Measurements from ENCODE around the gene RAB33B.

Gene RAB33B

GRCh38 chr4:139509727-139510410 is 55.9 kb downstream of the RAB33B start:
- no peak for DNase-seq

DNA sequence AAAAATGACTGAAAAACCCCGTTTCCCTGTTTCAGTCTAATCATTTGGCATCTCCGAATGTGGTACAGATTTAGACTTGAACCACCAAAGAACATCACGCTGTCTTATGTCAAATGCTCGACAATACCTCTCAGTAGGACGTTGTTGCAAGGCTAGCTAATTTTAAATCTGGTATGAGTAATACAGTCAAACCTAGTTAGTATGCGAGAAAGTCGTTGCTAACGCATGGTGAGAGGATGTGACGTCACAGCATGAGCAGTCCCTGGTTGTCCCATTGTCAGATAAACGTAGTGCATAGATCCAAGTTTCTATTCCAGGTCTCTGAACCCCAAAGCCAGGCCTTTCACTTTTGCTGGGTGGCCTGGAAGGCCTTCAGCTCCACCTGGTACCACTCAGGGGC is 57.4 kb downstream of the RAB33B start:
- DNase-seq = no peak

DNA sequence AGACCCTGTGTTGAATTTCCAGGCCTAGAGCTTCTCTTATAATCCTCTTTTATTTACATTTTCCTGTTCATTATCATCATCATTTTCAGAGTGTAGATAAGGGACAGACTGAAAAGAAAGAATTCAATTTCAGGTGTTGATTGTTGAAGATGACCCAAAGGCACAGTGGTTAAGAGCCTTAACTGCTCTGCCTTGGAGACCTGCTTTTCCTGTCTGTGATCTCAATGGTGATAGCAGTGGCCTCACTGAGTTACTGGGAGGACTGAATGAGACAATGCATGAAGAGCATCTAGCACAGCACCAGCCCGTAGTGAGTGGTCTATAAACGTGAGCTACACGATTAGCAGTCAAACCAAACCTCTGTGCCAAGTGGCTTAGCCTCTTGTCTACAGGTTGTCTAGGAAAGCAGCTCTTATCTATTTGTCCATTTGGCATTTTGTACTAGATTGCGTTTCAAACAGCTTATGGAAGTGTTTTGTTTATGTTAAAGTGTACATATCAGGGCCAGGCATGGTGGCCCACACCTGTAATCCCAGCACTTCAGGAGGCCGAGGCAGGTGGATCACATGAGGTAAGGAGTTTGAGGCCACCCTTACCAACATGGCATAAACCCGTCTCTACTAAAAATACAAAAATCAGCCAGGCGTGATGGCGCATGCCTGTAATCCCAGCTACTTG is 60.6 kb downstream of the RAB33B start:
- DNase-seq = no peak

- DNase-seq = no peak
Observed at GRCh38 chr4:139515531-139515958, 61.6 kb downstream of the RAB33B start.

DNA sequence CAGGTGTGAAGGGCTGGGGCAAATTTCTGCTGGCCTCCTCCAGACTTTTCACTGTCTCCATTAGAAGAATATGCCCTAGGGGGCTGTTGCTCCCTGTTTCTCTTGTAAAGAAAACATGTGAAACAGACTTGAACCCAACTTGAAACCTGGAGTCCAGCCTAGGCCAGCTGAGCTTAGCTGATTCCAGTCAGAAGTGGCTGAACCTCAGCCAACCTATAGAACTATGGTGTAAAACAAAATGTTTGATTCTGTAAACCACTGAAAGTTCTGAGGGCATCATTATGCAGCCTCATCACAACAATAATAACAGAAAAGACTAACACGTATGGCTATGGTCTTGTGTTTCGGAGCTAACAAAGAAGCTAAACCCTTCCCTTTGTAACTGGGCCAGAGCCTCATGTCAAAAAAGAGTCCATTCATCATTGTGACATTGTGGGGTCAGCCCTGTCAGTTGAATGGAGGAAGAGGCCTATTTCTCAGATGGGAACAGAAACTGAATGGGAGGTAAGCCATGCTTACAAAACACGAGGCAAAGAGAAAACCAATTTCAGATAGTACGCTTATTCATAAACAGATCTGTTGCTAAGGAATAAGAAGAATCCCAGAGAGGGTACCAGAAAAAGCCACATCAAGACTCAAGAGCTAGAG is 68.0 kb downstream of the RAB33B start:
- DNase-seq = no peak

DNA sequence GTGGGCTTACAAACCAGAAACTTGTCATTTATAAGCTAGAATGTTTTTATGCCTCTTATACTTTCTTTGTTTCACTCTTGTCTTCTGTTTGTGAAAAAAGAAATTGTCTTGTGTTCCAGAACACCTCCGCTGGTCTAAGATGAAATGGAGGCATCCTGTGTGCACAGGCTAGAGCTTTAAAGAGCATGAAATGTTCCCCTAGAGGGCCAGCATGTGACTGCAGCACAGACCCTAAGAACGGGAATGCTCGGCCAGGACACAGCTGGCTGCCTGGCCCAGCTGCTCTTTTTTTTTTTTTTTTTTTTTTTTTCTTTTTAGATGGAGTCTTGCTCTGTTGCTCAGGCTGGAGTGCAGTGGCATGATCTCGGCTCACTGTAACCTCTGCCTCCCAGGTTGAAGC is 68.5 kb downstream of the RAB33B start:
- DNase-seq = no peak

GRCh38 chr4:139523076-139523475 is 69.2 kb downstream of the RAB33B start:
- no peak for DNase-seq

DNA sequence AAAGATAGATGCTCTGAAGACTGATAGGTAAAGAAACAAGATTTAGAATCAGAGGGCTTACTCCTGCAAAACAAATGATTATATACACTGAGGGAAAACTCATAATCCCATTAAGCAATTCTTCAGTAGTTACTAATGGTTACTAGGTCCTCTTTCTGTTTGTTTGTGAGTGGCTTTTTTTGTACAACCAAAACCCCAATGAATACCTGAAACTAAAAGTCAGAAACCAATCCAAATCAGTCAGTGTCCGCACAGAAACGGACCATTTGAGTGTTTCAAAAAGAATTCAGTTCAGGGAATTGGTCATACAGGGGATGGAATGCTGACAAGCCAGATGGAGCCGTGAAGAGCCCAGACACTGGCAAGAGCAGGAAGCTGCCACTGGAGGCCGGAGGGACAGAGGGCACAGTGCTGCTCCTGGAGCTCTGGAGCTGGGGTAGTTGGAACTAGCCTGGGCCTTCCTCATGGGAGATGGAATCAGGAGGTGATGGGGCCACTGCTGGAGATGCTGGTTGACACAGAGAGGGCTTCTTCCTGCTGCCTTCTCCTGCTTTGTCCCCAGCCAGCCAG is 70.2 kb downstream of the RAB33B start:
- no peak for DNase-seq

DNA sequence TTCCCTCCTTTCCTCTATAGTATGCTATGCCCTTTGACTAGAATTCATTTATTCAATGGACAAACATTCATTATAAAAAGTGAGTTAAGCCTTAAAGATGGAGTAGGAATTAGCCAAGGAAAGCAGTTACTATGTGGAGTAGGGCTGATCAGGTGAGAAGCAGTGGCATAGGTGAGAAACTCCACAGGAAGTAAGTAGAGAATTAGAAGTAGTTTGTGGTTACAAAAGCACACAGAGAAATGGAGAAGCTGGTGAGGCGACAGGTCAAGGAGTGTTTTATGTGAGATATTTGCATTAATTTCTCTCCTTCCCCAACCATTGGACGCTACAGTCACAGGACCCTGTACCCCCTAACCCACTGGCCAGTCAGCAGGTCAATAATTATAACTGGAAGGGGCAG is 71.5 kb downstream of the RAB33B start:
- DNase-seq = no peak

Measured in NCI-H2227 treated with DMSO at 0.1 percent for 48 hours (cell line).